ENCODE results near the gene SERINC5.

DNA sequence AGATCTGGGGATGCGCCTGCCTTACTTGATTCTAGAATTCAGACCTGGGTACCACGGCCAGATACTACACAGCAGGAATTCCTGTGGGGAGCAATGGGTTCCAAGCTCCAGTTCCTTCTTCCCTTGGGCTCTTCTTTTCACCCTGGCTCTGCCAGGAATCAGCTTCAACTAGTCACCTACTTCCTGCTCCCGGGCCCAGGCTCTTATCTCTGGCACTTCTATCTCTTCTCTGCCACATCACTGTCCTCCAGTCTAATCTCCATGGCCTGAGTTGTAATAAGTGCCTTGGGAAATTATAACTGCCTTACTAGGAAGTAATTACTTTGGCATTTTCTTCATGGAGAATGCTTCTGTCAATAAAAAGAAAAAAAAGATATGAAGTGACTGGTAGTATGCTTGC, 26.2 kb upstream of the SERINC5 start:
- TF ChIP-seq, protein P1, sequence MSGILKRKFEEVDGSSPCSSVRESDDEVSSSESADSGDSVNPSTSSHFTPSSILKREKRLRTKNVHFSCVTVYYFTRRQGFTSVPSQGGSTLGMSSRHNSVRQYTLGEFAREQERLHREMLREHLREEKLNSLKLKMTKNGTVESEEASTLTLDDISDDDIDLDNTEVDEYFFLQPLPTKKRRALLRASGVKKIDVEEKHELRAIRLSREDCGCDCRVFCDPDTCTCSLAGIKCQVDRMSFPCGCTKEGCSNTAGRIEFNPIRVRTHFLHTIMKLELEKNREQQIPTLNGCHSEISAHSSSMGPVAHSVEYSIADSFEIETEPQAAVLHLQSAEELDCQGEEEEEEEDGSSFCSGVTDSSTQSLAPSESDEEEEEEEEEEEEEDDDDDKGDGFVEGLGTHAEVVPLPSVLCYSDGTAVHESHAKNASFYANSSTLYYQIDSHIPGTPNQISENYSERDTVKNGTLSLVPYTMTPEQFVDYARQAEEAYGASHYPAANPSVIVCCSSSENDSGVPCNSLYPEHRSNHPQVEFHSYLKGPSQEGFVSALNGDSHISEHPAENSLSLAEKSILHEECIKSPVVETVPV (CRISPR knock-in tag; IDR thresholded peaks at IDR 0.05): no peak
- TF ChIP-seq, protein P2, sequence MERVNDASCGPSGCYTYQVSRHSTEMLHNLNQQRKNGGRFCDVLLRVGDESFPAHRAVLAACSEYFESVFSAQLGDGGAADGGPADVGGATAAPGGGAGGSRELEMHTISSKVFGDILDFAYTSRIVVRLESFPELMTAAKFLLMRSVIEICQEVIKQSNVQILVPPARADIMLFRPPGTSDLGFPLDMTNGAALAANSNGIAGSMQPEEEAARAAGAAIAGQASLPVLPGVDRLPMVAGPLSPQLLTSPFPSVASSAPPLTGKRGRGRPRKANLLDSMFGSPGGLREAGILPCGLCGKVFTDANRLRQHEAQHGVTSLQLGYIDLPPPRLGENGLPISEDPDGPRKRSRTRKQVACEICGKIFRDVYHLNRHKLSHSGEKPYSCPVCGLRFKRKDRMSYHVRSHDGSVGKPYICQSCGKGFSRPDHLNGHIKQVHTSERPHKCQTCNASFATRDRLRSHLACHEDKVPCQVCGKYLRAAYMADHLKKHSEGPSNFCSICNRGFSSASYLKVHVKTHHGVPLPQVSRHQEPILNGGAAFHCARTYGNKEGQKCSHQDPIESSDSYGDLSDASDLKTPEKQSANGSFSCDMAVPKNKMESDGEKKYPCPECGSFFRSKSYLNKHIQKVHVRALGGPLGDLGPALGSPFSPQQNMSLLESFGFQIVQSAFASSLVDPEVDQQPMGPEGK (CRISPR knock-in tag; IDR thresholded peaks at IDR 0.05; ENCODE audit: borderline replicate concordance): no peak
- TF ChIP-seq ZFP3 (CRISPR knock-in tag; IDR thresholded peaks at IDR 0.05) (no peak), ARNTL (CRISPR knock-in tag; IDR thresholded peaks at IDR 0.05; ENCODE audit: borderline replicate concordance, low read depth) (no peak)
- TF ChIP-seq, protein P3, sequence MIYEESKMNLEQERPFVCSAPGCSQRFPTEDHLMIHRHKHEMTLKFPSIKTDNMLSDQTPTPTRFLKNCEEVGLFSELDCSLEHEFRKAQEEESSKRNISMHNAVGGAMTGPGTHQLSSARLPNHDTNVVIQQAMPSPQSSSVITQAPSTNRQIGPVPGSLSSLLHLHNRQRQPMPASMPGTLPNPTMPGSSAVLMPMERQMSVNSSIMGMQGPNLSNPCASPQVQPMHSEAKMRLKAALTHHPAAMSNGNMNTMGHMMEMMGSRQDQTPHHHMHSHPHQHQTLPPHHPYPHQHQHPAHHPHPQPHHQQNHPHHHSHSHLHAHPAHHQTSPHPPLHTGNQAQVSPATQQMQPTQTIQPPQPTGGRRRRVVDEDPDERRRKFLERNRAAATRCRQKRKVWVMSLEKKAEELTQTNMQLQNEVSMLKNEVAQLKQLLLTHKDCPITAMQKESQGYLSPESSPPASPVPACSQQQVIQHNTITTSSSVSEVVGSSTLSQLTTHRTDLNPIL (CRISPR knock-in tag; IDR thresholded peaks at IDR 0.05; ENCODE audit: low read depth): no peak

All from SK-N-SH treated with all-trans-retinoic acid at 6 μM for 48 hours (cell line).